Stomach (tissue), 9 donors: ENCODE results near the gene CASP8AP2. TPM values are rescaled to one million over a fixed set of nuclear protein-coding genes. Genes with fewer than 3 reads are reported as not detected.
A peak's percentile ranks its signal among the peaks of the same experiment; 100 is the strongest.
"Not testable (repeated sequence)": the region's sequence is repeated elsewhere in the genome, so short reads cannot be mapped to it uniquely, and the experiment has no call there.

Experiments
- DNase-seq, 2 donors: peaks; one replicate each; pipeline versions ENCODE4 v3.0.0 to v3.0.0-alpha.2; 2013 to 2019
- H3K27ac ChIP-seq, 5 donors: fragments of 200-600 bp in 4 of 5; sonication (generic) in 4 of 5; one replicate each; pipeline ENCODE4 v1.5.1; 2013 to 2019; ENCODE audit warnings: mild to moderate bottlenecking in 1 of 5, moderate library complexity in 1 of 5
- H3K27me3 ChIP-seq, 3 donors: fragments of 200-600 bp; sonication (generic); one replicate each; pipeline ENCODE4 v1.5.1; 2017 to 2019; ENCODE audit warnings: mixed run types in 1 of 3
- H3K36me3 ChIP-seq, 4 donors: fragments of 200-600 bp; sonication (generic); 1 replicate in 3 of 4; 2 replicates in 1 of 4; pipeline ENCODE4 v1.5.1; 2016 to 2019
- H3K4me1 ChIP-seq, 4 donors: fragments of 200-600 bp; sonication (generic); one replicate each; pipeline ENCODE4 v1.5.1; 2016 to 2019
- H3K4me3 ChIP-seq, 4 donors: fragments of 200-600 bp; sonication (generic) in 3 of 4; one replicate each; pipeline ENCODE4 v1.5.1; 2016 to 2019; ENCODE audit warnings: mild to moderate bottlenecking in 1 of 4
- H3K9me3 ChIP-seq, 4 donors: fragments of 200-600 bp; sonication (generic); one replicate each; pipeline ENCODE4 v1.5.1; 2016 to 2019
- CTCF ChIP-seq, 7 experiments: fragments of 450-650 bp in 4 of 7; fragments of 200-600 bp in 3 of 7; sonication (generic) in 3 of 7; IDR thresholded peaks; one replicate each; pipeline ENCODE4 v1.5.1; 2016 to 2019; ENCODE audit warnings: antibody characterized with exemption in 7 of 7, control low read depth in 2 of 7, mild to moderate bottlenecking in 1 of 7
- EP300 ChIP-seq: sonication (generic); formaldehyde crosslinking; IDR thresholded peaks from one replicate; pipeline ENCODE4 v1.6.1; 2017; ENCODE audit warnings: antibody characterized with exemption
- POLR2A ChIP-seq, 4 donors: fragments of 450-650 bp; IDR thresholded peaks; one replicate each; pipeline ENCODE4 v1.6.1; 2016; ENCODE audit warnings: antibody characterized with exemption in 4 of 4, control low read depth in 2 of 4, mild to moderate bottlenecking in 1 of 4, moderate library complexity in 1 of 4
- POLR2AphosphoS5 ChIP-seq, 3 donors: sonication (generic); formaldehyde crosslinking; IDR thresholded peaks; one replicate each; pipeline ENCODE4 v1.6.1; 2016; ENCODE audit warnings: antibody characterized with exemption in 3 of 3
- WGBS, 5 donors: extraction: QIAGEN DNeasy Blood & Tissue Kit in 3 of 5; methylation state at CpG; one replicate each; pipeline versions ENCODE4 v1.1.5 to v1.1.7; 2013 to 2018; 5-methylcytosine and 5-hydroxymethylcytosine counted together
- intact Hi-C: fragments of 100-400 bp; cut with DNase I; formaldehyde crosslinking; loops from one replicate; pipeline ENCODE4 v1.15.1; 2023; ENCODE audit warnings: low total_unique reads
- polyA plus RNA-seq, 3 donors: library from polyadenylated mRNA; stranded (reverse); fragments of 200-250 nt; gene quantifications; one replicate each; pipeline ENCODE4 v1.2.3, GENCODE V29; 2013
- total RNA-seq, 5 donors: library from RNA; depleted of rRNA; stranded (reverse); fragments of >200 nt; gene quantifications; one replicate each; pipeline versions ENCODE4 v1.1.0 to v1.2.3, GENCODE V29; 2014 to 2016
- donor health status: healthy with polysubstance abuse.
- donor health status: Bipolar disorder and iron deficiency.
- donor health status: healthy.

CASP8AP2 gene
- total and polyA plus RNA-seq, 8 donors, result 3.1 to 35.3 (median 9.4) TPM

- Histone ChIP-seq H3K27me3 (peaks cover 0 to 60% (median 21%) of the 10 kb centered on the region in 3 donors), H3K36me3 (no peaks in the 10 kb centered on the region), H3K27ac (no peak overlapping the region), H3K4me1 (no peaks in the 10 kb centered on the region), H3K9me3 (no peaks in the 10 kb centered on the region), H3K4me3 (no peak overlapping the region)
- TF ChIP-seq EP300 (no peak), POLR2AphosphoS5 (IDR thresholded peaks at IDR 0.05) (no peak), POLR2A (IDR thresholded peaks at IDR 0.05) (no peak)
- intact Hi-C loops, result no loop called here
- no peak for DNase-seq
- 74 to 80% (median 79%) methylated on average over 3 of the region's 3 CpGs for WGBS, 5 donors
These were observed 59.2 kb downstream of the CASP8AP2 start for GRCh38 chr6:89888871-89889270.

DNA sequence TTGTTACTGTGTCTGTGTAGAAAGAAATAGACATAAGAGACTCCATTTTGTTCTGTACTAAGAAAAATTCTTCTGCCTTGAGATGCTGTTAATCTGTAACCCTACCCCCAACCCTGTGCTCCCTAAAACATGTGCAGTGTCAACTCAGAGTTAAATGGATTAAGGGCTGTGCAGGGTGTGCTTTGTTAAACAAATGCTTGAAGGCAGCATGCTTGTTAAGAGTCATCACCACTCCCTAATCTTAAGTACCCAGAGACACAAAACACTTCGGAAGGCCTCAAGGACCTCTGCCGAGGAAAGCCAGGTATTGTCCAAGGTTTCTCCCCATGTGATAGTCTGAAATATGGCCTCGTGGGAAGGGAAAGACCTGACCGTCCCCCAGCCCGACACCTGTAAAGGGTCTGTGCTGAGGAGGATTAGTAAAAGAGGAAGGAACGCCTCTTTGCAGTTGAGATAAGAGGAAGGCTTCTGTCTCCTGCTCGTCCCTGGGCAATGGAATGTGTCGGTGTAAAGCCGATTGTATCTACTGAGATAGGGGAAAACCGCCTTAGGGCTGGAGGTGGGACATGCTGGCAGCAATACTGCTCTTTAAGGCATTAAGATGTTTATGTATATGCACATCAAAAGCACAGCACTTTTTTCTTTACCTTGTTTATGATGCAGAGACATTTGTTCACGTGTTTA lies 61.3 kb downstream of the CASP8AP2 start:
- H3K27me3 ChIP-seq, result peaks cover 0 to 74% (median 21%) of the 10 kb centered on the region in 3 donors
- intact Hi-C loops, DNase-seq, H3K36me3 ChIP-seq, H3K4me1 ChIP-seq, H3K9me3 ChIP-seq, H3K27ac ChIP-seq, H3K4me3 ChIP-seq: not testable (repeated sequence)
- WGBS, 5 donors, result 4 to 14% (median 5%) methylated on average over 9 to 11 of the region's 11 CpGs

GRCh38 chr6:89892577-89892976 lies 62.9 kb downstream of the CASP8AP2 start:
- H3K4me1 ChIP-seq, intact Hi-C loops, H3K27ac ChIP-seq, DNase-seq, H3K36me3 ChIP-seq, H3K4me3 ChIP-seq, H3K9me3 ChIP-seq: not testable (repeated sequence)
- peaks cover 0 to 61% (median 18%) of the 10 kb centered on the region in 3 donors for H3K27me3 ChIP-seq
- WGBS, 5 donors, result 77 to 91% (median 90%) methylated on average over 8 of the region's 8 CpGs

DNA sequence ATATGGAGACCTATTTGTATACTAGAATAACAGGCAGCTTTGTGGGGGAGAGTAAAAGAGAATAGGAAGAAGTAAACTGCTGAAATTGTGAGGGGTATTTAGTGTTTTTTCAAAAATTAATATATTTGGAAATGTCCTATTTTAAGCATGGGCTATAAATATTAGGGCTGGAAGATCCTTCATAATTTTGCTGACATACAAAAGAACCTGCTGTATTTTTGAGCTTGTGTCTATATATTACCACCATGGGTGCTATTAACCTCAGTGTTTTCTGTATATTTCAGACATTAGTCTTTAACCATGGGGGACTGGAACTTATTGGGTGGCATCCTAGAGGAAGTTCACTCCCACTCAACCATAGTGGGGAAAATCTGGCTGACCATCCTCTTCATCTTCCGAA lies 64.5 kb downstream of the CASP8AP2 start, which contains the start of gene GJA10:
GJA10 (plus strand) TSS at position 301 of the 400 bp plus-strand sequence; CDS start at position 301, 0 bp downstream.
- H3K4me1 ChIP-seq, result no peaks in the 10 kb centered on the region
- TF ChIP-seq POLR2A (IDR thresholded peaks at IDR 0.05), result no peak
- no peak for TF ChIP-seq CTCF (IDR thresholded peaks at IDR 0.05)
- no peak for TF ChIP-seq EP300
- TF ChIP-seq POLR2AphosphoS5 (IDR thresholded peaks at IDR 0.05), result no peak
- no peaks in the 10 kb centered on the region for H3K36me3 ChIP-seq
- no peak for DNase-seq
- H3K4me3 ChIP-seq, result no peak within 1 kb of the TSS
- peaks cover 0 to 45% (median 11%) of the 10 kb centered on the region in 3 donors for H3K27me3 ChIP-seq
- 78 to 100% (median 96%) methylated on average over 1 of the region's 1 CpG for WGBS, 5 donors
- H3K27ac ChIP-seq, result no peak within 1 kb of the TSS
- intact Hi-C loops, result no loop called here
- H3K9me3 ChIP-seq, result no peaks in the 10 kb centered on the region

DNA sequence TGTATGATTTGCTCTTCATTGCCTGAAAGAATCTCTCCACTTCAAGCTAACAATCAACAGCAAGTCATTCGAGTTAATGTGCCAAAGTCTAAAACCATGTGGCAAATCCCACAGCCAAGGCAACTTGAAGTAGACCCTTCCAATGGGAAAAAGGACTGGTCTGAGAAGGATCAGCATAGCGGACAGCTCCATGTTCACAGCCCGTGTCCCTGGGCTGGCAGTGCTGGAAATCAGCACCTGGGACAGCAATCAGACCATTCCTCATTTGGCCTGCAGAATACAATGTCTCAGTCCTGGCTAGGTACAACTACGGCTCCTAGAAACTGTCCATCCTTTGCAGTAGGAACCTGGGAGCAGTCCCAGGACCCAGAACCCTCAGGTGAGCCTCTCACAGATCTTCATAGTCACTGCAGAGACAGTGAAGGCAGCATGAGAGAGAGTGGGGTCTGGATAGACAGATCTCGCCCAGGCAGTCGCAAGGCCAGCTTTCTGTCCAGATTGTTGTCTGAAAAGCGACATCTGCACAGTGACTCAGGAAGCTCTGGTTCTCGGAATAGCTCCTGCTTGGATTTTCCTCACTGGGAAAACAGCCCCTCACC lies 65.7 kb downstream of the CASP8AP2 start:
- H3K36me3 ChIP-seq, result no peaks in the 10 kb centered on the region
- no peak overlapping the region for H3K4me3 ChIP-seq
- no peak overlapping the region for H3K27ac ChIP-seq
- intact Hi-C loops, result no loop called here
- DNase-seq, result peak in 1 of 2 donors; percentile 87
- no peaks in the 10 kb centered on the region for H3K4me1 ChIP-seq
- H3K27me3 ChIP-seq, result peaks cover 0 to 42% (median 11%) of the 10 kb centered on the region in 3 donors
- no peak for TF ChIP-seq POLR2A (IDR thresholded peaks at IDR 0.05)
- TF ChIP-seq EP300, result no peak
- TF ChIP-seq POLR2AphosphoS5 (IDR thresholded peaks at IDR 0.05), result no peak
- no peak for TF ChIP-seq CTCF (IDR thresholded peaks at IDR 0.05)
- no peaks in the 10 kb centered on the region for H3K9me3 ChIP-seq
- 38 to 48% (median 44%) methylated on average over 8 of the region's 8 CpGs for WGBS, 5 donors

DNA sequence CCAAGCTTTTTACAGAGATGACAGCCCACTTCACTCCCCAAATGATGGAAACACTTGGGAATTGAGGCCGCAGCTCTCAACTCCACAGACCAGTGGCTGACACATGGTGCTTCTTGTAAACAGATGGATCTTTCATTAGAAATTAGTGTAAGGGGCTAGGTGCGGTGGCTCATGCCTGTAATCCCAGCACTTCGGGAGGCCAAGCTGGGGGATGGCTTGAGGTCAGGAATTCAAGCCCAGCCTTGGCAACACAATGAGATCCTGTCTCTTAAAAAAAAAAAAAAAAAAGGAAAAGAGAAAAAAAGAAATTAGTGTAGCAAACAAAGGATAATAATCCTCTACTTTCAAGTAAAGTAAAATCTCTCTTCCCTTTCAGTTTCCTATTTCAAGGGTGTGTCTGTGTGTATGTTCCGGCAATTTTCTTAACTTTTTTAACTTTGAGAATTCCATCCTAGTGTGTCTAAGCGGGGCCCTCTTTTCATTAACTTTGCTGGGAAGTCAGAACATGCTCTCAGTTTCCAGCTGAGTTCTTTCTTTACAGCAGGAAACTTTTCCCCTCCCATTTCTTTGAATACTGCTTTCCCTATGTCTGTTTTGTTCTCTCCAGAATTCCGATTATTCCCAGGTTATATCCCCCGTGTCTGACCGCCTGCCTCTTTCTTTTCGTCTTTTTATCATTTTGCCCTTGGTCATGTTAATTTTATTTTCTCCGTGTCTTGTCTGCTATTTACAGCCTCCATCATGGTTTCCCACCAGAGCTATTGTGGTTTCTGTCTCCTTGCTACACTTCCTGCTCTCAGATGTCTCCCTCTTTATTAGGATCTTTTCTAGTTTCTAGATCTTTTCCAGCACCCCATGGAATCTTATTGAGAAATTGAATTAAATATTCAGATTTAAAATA lies 80.6 kb downstream of the CASP8AP2 start:
- H3K36me3 ChIP-seq, intact Hi-C loops, H3K9me3 ChIP-seq, H3K27me3 ChIP-seq, H3K4me3 ChIP-seq, H3K4me1 ChIP-seq, DNase-seq, H3K27ac ChIP-seq: not testable (repeated sequence)
- WGBS, 5 donors, result 55 to 70% (median 64%) methylated on average over 10 of the region's 10 CpGs
